Astrocyte (in vitro differentiated cells and primary cell): ENCODE results near the gene BOLA1. TPM values are rescaled to one million over a fixed set of nuclear protein-coding genes. Genes with fewer than 3 reads are reported as not detected.
"Not testable (repeated sequence)": the region's sequence is repeated elsewhere in the genome, so short reads cannot be mapped to it uniquely, and the experiment has no call there.

Source experiments
- DNase-seq: peaks from one replicate; pipeline ENCODE4 v3.0.0-alpha.2; 2010; ENCODE audit warnings: low read depth
- FAIRE-seq: peaks from 2 replicates; lab custom pipeline; 2011; peaks lifted over from hg19 to GRCh38; lab: Jason Lieb, UNC
- H2AFZ ChIP-seq: 2 replicates; pipeline ENCODE4 v1.6.0; 2012; ENCODE audit warnings: low read depth, low read length, inconsistent platforms
- H3K27ac ChIP-seq: 2 replicates; pipeline ENCODE4 v1.5.1; 2011; ENCODE audit warnings: low read depth, low read length, inconsistent platforms
- H3K27me3 ChIP-seq: 2 replicates; pipeline ENCODE4 v1.6.0; 2011; ENCODE audit warnings: low read length, inconsistent platforms; ENCODE audit not compliant: insufficient read depth
- H3K36me3 ChIP-seq: 2 replicates; pipeline ENCODE4 v1.5.1; 2011; ENCODE audit warnings: low read length, inconsistent platforms; ENCODE audit not compliant: insufficient read depth
- H3K4me1 ChIP-seq: 2 replicates; pipeline ENCODE4 v1.5.1; 2011; ENCODE audit warnings: low read length, inconsistent platforms; ENCODE audit not compliant: insufficient read depth
- H3K4me2 ChIP-seq: 2 replicates; pipeline ENCODE4 v1.6.0; 2012; ENCODE audit warnings: low read length, inconsistent platforms
- H3K4me3 ChIP-seq: 2 replicates; pipeline ENCODE4 v1.5.1; 2011; ENCODE audit warnings: low read depth, mild to moderate bottlenecking, low read length, inconsistent platforms; ENCODE audit not compliant: insufficient read depth
- H3K79me2 ChIP-seq: 2 replicates; pipeline ENCODE4 v1.6.0; 2012; ENCODE audit warnings: mild to moderate bottlenecking, low read length, inconsistent platforms; ENCODE audit not compliant: insufficient read depth
- H3K9ac ChIP-seq: 2 replicates; pipeline ENCODE4 v1.6.0; 2012; ENCODE audit warnings: mild to moderate bottlenecking, low read length, inconsistent platforms
- H3K9me3 ChIP-seq: 2 replicates; pipeline ENCODE4 v1.5.1; 2012; ENCODE audit warnings: low read depth, mild to moderate bottlenecking, low read length, inconsistent platforms; ENCODE audit not compliant: insufficient read depth
- H4K20me1 ChIP-seq: 2 replicates; pipeline ENCODE4 v1.6.0; 2012; ENCODE audit warnings: low read length, inconsistent platforms; ENCODE audit not compliant: insufficient read depth
- H3K27ac Mint-ChIP-seq: one replicate; pipeline ENCODE4 v1.8.0; 2021; ENCODE audit warnings: mild to moderate bottlenecking, mixed read lengths; ENCODE audit not compliant: unreplicated experiment
- H3K27me3 Mint-ChIP-seq: one replicate; pipeline ENCODE4 v1.8.0; 2021; ENCODE audit warnings: low read depth, mixed read lengths; ENCODE audit not compliant: unreplicated experiment
- H3K36me3 Mint-ChIP-seq: one replicate; pipeline ENCODE4 v1.8.0; 2021; ENCODE audit warnings: low read depth, mixed read lengths; ENCODE audit not compliant: unreplicated experiment
- H3K4me1 Mint-ChIP-seq: one replicate; pipeline ENCODE4 v1.8.0; 2021; ENCODE audit warnings: low read depth, mixed read lengths; ENCODE audit not compliant: unreplicated experiment
- H3K4me3 Mint-ChIP-seq: one replicate; pipeline ENCODE4 v1.8.0; 2021; ENCODE audit warnings: mild to moderate bottlenecking, moderate library complexity, mixed read lengths; ENCODE audit not compliant: unreplicated experiment
- H3K9me3 Mint-ChIP-seq: one replicate; pipeline ENCODE4 v1.8.0; 2021; ENCODE audit warnings: mild to moderate bottlenecking, mixed read lengths; ENCODE audit not compliant: unreplicated experiment
- total RNA-seq: library from RNA; stranded (reverse); gene quantifications from 2 replicates; pipeline ENCODE4 v1.2.1, GENCODE V29; 2021

BOLA1 gene
- total RNA-seq, 1 donor from 2014 or later, result 6.1 TPM

- H3K9me3 Mint-ChIP-seq, DNase-seq, FAIRE-seq, H3K9me3 ChIP-seq, H3K4me2 ChIP-seq, H3K27ac ChIP-seq, H2AFZ ChIP-seq, H3K27ac Mint-ChIP-seq, H3K27me3 ChIP-seq, H3K4me3 Mint-ChIP-seq, H3K9ac ChIP-seq, H3K36me3 ChIP-seq, H3K36me3 Mint-ChIP-seq, H3K4me3 ChIP-seq, H3K27me3 Mint-ChIP-seq: not testable (repeated sequence)
- peaks cover 18% of the 10 kb centered on the region for H3K4me1 ChIP-seq
- H4K20me1 ChIP-seq, result peaks cover 18% of the 10 kb centered on the region
- H3K79me2 ChIP-seq, result peaks cover 28% of the 10 kb centered on the region
- H3K4me1 Mint-ChIP-seq, result peaks cover 13% of the 10 kb centered on the region
These were observed 47.1 kb upstream of the BOLA1 start for GRCh38 chr1:149852263-149852662.

DNA sequence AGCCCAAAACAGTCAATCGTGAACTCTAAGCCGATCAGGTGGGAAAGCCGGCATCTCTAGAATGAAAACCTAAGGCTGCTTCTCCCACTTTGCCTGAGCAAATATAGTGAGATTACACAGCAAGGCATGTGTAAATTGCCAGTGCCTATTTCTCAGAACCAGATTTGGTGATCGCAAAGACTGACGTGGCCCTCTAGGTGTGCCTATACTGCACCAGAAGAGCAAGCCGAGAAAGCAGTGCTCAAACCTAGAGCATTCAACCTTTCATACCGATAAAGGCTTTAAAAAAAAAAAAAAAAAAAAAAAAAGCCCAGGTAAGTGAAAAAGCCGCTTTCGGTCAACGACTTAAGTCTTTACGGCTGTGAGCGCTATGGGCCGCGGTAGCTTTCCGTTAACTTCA is 39.1 kb upstream of the BOLA1 start:
- not testable (repeated sequence) for H4K20me1 ChIP-seq, H2AFZ ChIP-seq, H3K4me1 ChIP-seq, H3K4me3 ChIP-seq, H3K27me3 Mint-ChIP-seq, H3K9me3 ChIP-seq, H3K27ac Mint-ChIP-seq, H3K27me3 ChIP-seq, H3K9me3 Mint-ChIP-seq, H3K9ac ChIP-seq, H3K4me3 Mint-ChIP-seq, H3K27ac ChIP-seq, H3K36me3 Mint-ChIP-seq, H3K79me2 ChIP-seq, H3K4me2 ChIP-seq, H3K36me3 ChIP-seq, DNase-seq, H3K4me1 Mint-ChIP-seq, FAIRE-seq

- not testable (repeated sequence) for H3K27me3 ChIP-seq, H3K4me3 ChIP-seq, H3K36me3 ChIP-seq, H4K20me1 ChIP-seq, H3K4me1 Mint-ChIP-seq, DNase-seq, H3K4me2 ChIP-seq, H3K79me2 ChIP-seq, H2AFZ ChIP-seq, H3K27me3 Mint-ChIP-seq, H3K36me3 Mint-ChIP-seq, H3K27ac Mint-ChIP-seq, H3K27ac ChIP-seq, H3K9me3 Mint-ChIP-seq, FAIRE-seq, H3K4me1 ChIP-seq, H3K9me3 ChIP-seq, H3K4me3 Mint-ChIP-seq, H3K9ac ChIP-seq
These were observed 38.5 kb upstream of the BOLA1 start for GRCh38 chr1:149860684-149861496.

GRCh38 chr1:149861497-149862054 is 37.8 kb upstream of the BOLA1 start:
- H2AFZ ChIP-seq, H3K27me3 Mint-ChIP-seq, DNase-seq, H3K4me1 ChIP-seq, H3K4me1 Mint-ChIP-seq, H3K9me3 Mint-ChIP-seq, H3K4me2 ChIP-seq, FAIRE-seq, H4K20me1 ChIP-seq, H3K36me3 Mint-ChIP-seq, H3K9ac ChIP-seq, H3K9me3 ChIP-seq, H3K27ac Mint-ChIP-seq, H3K4me3 Mint-ChIP-seq, H3K36me3 ChIP-seq, H3K27me3 ChIP-seq, H3K79me2 ChIP-seq, H3K27ac ChIP-seq, H3K4me3 ChIP-seq: not testable (repeated sequence)

DNA sequence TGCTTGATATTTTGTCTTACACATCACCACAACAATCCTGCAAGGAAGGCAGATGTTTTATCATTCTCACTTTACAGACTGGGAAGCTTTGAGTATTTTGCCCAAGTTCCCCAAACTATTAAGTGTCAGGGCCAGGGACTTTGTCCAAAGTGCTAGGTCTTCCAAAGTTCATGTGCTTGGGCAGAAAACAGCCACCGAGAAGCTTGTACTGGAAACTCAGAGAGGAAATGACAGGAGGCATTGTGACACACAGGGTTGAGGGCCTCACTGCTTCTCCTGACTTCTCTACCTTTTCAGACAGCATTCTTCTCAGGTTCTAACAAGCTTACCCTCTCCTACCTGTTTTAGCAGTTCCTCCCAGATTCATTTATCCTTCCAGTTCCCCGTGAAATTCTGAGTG is 32.5 kb upstream of the BOLA1 start:
- H4K20me1 ChIP-seq, H3K27ac ChIP-seq, H3K9me3 Mint-ChIP-seq, H3K36me3 Mint-ChIP-seq, H3K9me3 ChIP-seq, FAIRE-seq, H3K4me1 ChIP-seq, H3K4me3 Mint-ChIP-seq, H3K27me3 ChIP-seq, H3K27ac Mint-ChIP-seq, H3K79me2 ChIP-seq, H3K36me3 ChIP-seq, H2AFZ ChIP-seq, H3K4me2 ChIP-seq, H3K27me3 Mint-ChIP-seq, H3K9ac ChIP-seq, H3K4me3 ChIP-seq, DNase-seq, H3K4me1 Mint-ChIP-seq: not testable (repeated sequence)

DNA sequence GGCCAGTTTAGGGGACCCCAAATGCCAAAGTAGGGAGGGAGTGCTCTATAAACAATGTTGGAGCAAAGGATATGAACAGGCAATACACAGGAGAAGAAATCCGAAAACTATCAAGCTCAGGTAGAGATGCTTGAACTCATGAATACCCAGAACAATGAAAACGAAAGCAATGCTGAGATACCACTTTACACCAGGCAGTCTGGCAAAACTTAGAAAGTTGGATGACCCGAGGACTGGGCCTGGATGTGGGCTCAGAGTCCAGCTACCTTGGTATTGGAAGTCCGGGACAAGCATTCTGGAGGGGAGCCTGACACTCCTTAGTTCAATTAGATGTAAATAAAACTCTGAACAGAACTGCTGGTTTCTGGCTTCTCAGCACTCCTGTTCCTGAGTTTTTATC is 26.3 kb upstream of the BOLA1 start:
- not testable (repeated sequence) for H3K27ac ChIP-seq, H3K79me2 ChIP-seq, H2AFZ ChIP-seq, H3K4me3 Mint-ChIP-seq, H4K20me1 ChIP-seq, H3K9ac ChIP-seq, H3K27me3 Mint-ChIP-seq, H3K4me1 ChIP-seq, H3K4me3 ChIP-seq, H3K27ac Mint-ChIP-seq, H3K36me3 Mint-ChIP-seq, H3K9me3 Mint-ChIP-seq, H3K4me2 ChIP-seq, FAIRE-seq, H3K4me1 Mint-ChIP-seq, DNase-seq, H3K27me3 ChIP-seq, H3K9me3 ChIP-seq, H3K36me3 ChIP-seq
